PC-9 (cell line): ENCODE measurements around the gene HLA-B. TPM values are rescaled to one million over a fixed set of nuclear protein-coding genes. Genes with fewer than 3 reads are reported as not detected.

Experiments
- BruUV-seq: library from RNA; stranded (reverse); fragments of 400-500 nt; replicated peaks from 2 replicates; lab custom pipeline; 2021; lab: Mats Ljungman, UMichigan
- CTCF ChIA-PET: fragments of 300-600 bp; sonication (Branson Sonifier 250); formaldehyde crosslinking; loops from one replicate; lab custom pipeline; 2022; ENCODE audit warnings: antibody characterized with exemption; lab: Charles Lee
- POLR2A ChIA-PET: fragments of 300-600 bp; sonication (Branson Sonifier 250); formaldehyde crosslinking; loops from one replicate; lab custom pipeline; 2022; ENCODE audit warnings: antibody characterized with exemption; ENCODE audit not compliant: unreplicated experiment; lab: Charles Lee
- DNase-seq, 2 experiments: peaks; one replicate each; pipeline versions ENCODE4 v3.0.0 to v3.0.0-alpha.2; 2015 to 2022; ENCODE audit warnings: mixed read lengths in 1 of 2
- H2AFZ ChIP-seq: fragments of 200-600 bp; sonication (generic); 2 replicates; pipeline ENCODE4 v1.8.1; 2017; ENCODE audit warnings: antibody characterized with exemption
- H3F3A ChIP-seq: fragments of 200-600 bp; sonication (generic); 2 replicates; pipeline ENCODE4 v1.8.1; 2017; ENCODE audit warnings: antibody characterized with exemption, mild to moderate bottlenecking, low read depth; ENCODE audit not compliant: insufficient read depth
- H3K27ac ChIP-seq: fragments of 200-600 bp; sonication (generic); 2 replicates; pipeline ENCODE4 v1.6.1; 2016; ENCODE audit warnings: mixed run types
- H3K27me3 ChIP-seq: fragments of 200-600 bp; sonication (generic); 2 replicates; pipeline ENCODE4 v1.6.1; 2016; ENCODE audit warnings: low read depth, mixed run types; ENCODE audit not compliant: insufficient read depth
- H3K36me3 ChIP-seq: fragments of 200-600 bp; sonication (generic); 2 replicates; pipeline ENCODE4 v1.6.1; 2016; ENCODE audit warnings: low read depth, mixed run types
- H3K4me1 ChIP-seq: fragments of 200-600 bp; sonication (generic); replicated peaks from 2 replicates; pipeline ENCODE4 v1.6.1; 2016; ENCODE audit warnings: mixed run types; ENCODE audit not compliant: insufficient read depth
- H3K4me2 ChIP-seq: fragments of 200-600 bp; sonication (generic); 2 replicates; pipeline ENCODE4 v1.6.1; 2017; ENCODE audit warnings: mixed run types
- H3K4me3 ChIP-seq: fragments of 200-600 bp; sonication (generic); 2 replicates; pipeline ENCODE4 v1.6.1; 2016; ENCODE audit warnings: mixed run types
- H3K79me2 ChIP-seq: fragments of 200-600 bp; sonication (generic); 2 replicates; pipeline ENCODE4 v1.6.1; 2017; ENCODE audit warnings: low read depth, mixed run types
- H3K9me2 ChIP-seq: fragments of 200-600 bp; sonication (generic); 2 replicates; pipeline ENCODE4 v1.8.1; 2017; ENCODE audit warnings: mild to moderate bottlenecking; ENCODE audit not compliant: insufficient read depth
- H3K9me3 ChIP-seq: fragments of 200-600 bp; sonication (generic); 2 replicates; pipeline ENCODE4 v1.8.1; 2016; ENCODE audit warnings: low read depth; ENCODE audit not compliant: insufficient read depth
- H4K20me1 ChIP-seq: fragments of 200-600 bp; sonication (generic); 2 replicates; pipeline ENCODE4 v1.8.1; 2017; ENCODE audit not compliant: insufficient read depth
- EZH2 ChIP-seq: fragments of 200-600 bp; sonication (generic); IDR thresholded peaks from 2 replicates; pipeline ENCODE4 v1.8.0; 2017; ENCODE audit warnings: antibody characterized with exemption, low read depth
- intact Hi-C: fragments of 100-400 bp; cut with micrococcal nuclease; formaldehyde crosslinking; loops from one replicate; pipeline ENCODE4 v1.10.0; 2022; ENCODE audit not compliant: unreplicated experiment
- total RNA-seq: library from RNA; stranded (reverse); gene quantifications from 2 replicates; pipeline ENCODE4 v1.2.3, GENCODE V29; 2021
- TF ChIP-seq, protein P1 (sequence below): fragments of 200-600 bp; sonication (generic); conservative IDR thresholded peaks from 2 replicates; pipeline ENCODE4 v1.6.1; 2017; ENCODE audit warnings: mixed run types, antibody characterized with exemption, mild to moderate bottlenecking, moderate library complexity

HLA-B gene
- total RNA-seq, 1 experiment from 2014 or later: 137 TPM

DNA sequence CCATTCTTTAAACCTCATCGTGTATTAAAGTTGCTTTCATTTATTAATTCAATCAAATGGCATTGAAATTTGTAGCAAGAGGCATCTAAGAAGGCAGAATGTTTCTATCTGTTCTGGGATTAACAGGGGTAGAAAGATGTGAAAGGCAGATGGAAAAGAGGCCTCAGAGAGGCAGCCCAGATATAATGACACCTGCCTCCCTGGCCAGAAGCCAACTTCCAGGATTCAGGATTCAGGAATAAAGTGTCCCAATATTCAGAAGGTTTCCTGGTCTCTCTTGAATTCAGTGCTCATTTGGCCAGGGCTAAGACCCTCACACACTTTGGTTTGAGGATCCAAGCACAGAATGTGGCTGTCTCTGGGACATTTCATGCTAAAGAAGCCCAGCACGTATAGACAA, 39.9 kb downstream of the HLA-B start:
- Histone ChIP-seq H2AFZ (no peak overlapping the region), H3K9me2 (no peaks in the 10 kb centered on the region), H3K36me3 (no peaks in the 10 kb centered on the region), H3K27ac (no peak overlapping the region), H3K79me2 (no peaks in the 10 kb centered on the region), H3K27me3 (peaks cover 8% of the 10 kb centered on the region; the same call in 1 of the 2 replicates), H4K20me1 (no peaks in the 10 kb centered on the region), H3K4me2 (no peak overlapping the region), H3K4me1 (no peaks in the 10 kb centered on the region), H3K4me3 (no peak overlapping the region), H3K9me3 (no peaks in the 10 kb centered on the region), H3F3A (no peaks in the 10 kb centered on the region)
- DNase-seq: no peak
- no peak for TF ChIP-seq EZH2
- TF ChIP-seq, protein P1, sequence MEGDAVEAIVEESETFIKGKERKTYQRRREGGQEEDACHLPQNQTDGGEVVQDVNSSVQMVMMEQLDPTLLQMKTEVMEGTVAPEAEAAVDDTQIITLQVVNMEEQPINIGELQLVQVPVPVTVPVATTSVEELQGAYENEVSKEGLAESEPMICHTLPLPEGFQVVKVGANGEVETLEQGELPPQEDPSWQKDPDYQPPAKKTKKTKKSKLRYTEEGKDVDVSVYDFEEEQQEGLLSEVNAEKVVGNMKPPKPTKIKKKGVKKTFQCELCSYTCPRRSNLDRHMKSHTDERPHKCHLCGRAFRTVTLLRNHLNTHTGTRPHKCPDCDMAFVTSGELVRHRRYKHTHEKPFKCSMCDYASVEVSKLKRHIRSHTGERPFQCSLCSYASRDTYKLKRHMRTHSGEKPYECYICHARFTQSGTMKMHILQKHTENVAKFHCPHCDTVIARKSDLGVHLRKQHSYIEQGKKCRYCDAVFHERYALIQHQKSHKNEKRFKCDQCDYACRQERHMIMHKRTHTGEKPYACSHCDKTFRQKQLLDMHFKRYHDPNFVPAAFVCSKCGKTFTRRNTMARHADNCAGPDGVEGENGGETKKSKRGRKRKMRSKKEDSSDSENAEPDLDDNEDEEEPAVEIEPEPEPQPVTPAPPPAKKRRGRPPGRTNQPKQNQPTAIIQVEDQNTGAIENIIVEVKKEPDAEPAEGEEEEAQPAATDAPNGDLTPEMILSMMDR: no peak
- ChIA-PET POLR2A (no interaction called here), CTCF (no interaction called here)
- no TSS peak for BruUV-seq
- intact Hi-C loops: no loop called here

DNA sequence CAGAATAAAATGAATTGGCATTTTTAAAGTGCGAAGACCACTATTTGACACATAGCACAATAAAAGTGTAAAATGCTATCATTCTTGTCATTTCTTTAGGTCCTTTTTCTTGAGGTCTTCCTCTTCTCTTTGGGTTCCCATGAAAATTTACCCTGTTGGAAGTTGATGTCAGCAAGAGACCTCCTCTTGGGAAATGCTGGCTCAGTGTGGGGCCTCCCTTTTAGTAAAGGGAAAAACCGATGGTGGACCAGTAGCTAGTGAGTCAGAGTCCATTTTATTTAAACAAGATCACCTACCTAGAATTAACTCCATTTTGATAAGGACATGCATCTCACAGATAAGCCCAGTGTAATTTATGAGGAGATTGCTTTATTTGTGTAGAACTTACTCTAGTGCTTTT, 47.3 kb downstream of the HLA-B start:
- H3K27me3 ChIP-seq: peaks cover 10% of the 10 kb centered on the region

GRCh38 chr6:31308845-31309175, 48.2 kb downstream of the HLA-B start:
- Histone ChIP-seq H3K36me3 (no peaks in the 10 kb centered on the region), H3K27me3 (peaks cover 10% of the 10 kb centered on the region), H3K27ac (no peak overlapping the region), H3F3A (no peaks in the 10 kb centered on the region), H3K4me3 (no peak overlapping the region), H3K4me2 (no peak overlapping the region), H2AFZ (no peak overlapping the region), H3K9me2 (no peaks in the 10 kb centered on the region), H4K20me1 (no peaks in the 10 kb centered on the region), H3K79me2 (no peaks in the 10 kb centered on the region), H3K4me1 (no peaks in the 10 kb centered on the region), H3K9me3 (no peaks in the 10 kb centered on the region)
- DNase-seq: no peak
- ChIA-PET POLR2A (interaction anchor here (0.6 kb wide), 1 partner anchor 23 kb away, joined by 5 read pairs; no protein-coding TSS in a partner anchor), CTCF (no interaction called here)
- TF ChIP-seq, protein P1: no peak
- no peak for TF ChIP-seq EZH2
- no TSS peak for BruUV-seq
- intact Hi-C loops: no loop called here

More for the DNA sequence above, 47.3 kb downstream of the HLA-B start:
- H3K4me1 ChIP-seq: no peaks in the 10 kb centered on the region
- TF ChIP-seq EZH2: no peak
- TF ChIP-seq, protein P1: no peak
- H4K20me1 ChIP-seq: no peaks in the 10 kb centered on the region
- H3K4me3 ChIP-seq: no peak overlapping the region
- no peak overlapping the region for H2AFZ ChIP-seq
- DNase-seq: no peak
- BruUV-seq: no TSS peak
- H3K36me3 ChIP-seq: no peaks in the 10 kb centered on the region
- no peaks in the 10 kb centered on the region for H3K9me2 ChIP-seq
- POLR2A ChIA-PET: no interaction called here
- no peak overlapping the region for H3K27ac ChIP-seq
- H3F3A ChIP-seq: no peaks in the 10 kb centered on the region
- H3K9me3 ChIP-seq: no peaks in the 10 kb centered on the region
- intact Hi-C loops: loop anchor here (1.0 kb wide), 1 partner anchor 12 kb away; no protein-coding TSS in a partner anchor
- CTCF ChIA-PET: no interaction called here
- no peak overlapping the region for H3K4me2 ChIP-seq
- H3K79me2 ChIP-seq: no peaks in the 10 kb centered on the region
